Natural killer cell (primary cell): Measurements from ENCODE around the gene HMGCLL1. TPM values are rescaled to one million over a fixed set of nuclear protein-coding genes. Genes with fewer than 3 reads are reported as not detected.

ENCODE experiments used
- ATAC-seq, 3 donors: fragments of 150-1000 bp in 2 of 3; fragments of 200-7000 bp in 1 of 3; cut with Tn5 transposase; 1 replicate in 1 of 3; 2 replicates in 2 of 3; pipeline ENCODE4 v1.10.0; 2021; ENCODE audit warnings: mild to moderate bottlenecking in 2 of 3, moderate library complexity in 2 of 3
- DNase-seq, 2 donors: peaks; one replicate each; pipeline versions ENCODE4 v3.0.0 to v3.0.0-alpha.2; 2013 to 2021; ENCODE audit warnings: mixed read lengths in 1 of 2
- H3K27ac ChIP-seq: one replicate; pipeline ENCODE4 v1.5.1; 2013; ENCODE audit warnings: mild to moderate bottlenecking, low read length
- H3K27me3 ChIP-seq: one replicate; pipeline ENCODE4 v1.6.1; 2013; ENCODE audit warnings: low read length; ENCODE audit not compliant: control insufficient read depth, insufficient read depth
- H3K36me3 ChIP-seq: one replicate; pipeline ENCODE4 v1.6.1; 2013; ENCODE audit warnings: low read length; ENCODE audit not compliant: control insufficient read depth, insufficient read depth
- H3K4me1 ChIP-seq: one replicate; pipeline ENCODE4 v1.6.1; 2013; ENCODE audit warnings: low read length; ENCODE audit not compliant: control insufficient read depth, insufficient read depth
- H3K4me3 ChIP-seq: one replicate; pipeline ENCODE4 v1.5.1; 2013; ENCODE audit warnings: low read length
- H3K9me3 ChIP-seq: one replicate; pipeline ENCODE4 v1.6.1; 2013; ENCODE audit warnings: low read length; ENCODE audit not compliant: control insufficient read depth, insufficient read depth
- H3K27ac Mint-ChIP-seq, 2 donors: one replicate each; pipeline ENCODE4 v1.8.0; 2022; ENCODE audit warnings: mild to moderate bottlenecking in 2 of 2, mixed read lengths in 2 of 2, moderate library complexity in 1 of 2
- H3K27me3 Mint-ChIP-seq, 2 donors: one replicate each; pipeline ENCODE4 v1.8.0; 2022; ENCODE audit warnings: low read depth in 2 of 2, mixed read lengths in 2 of 2
- H3K36me3 Mint-ChIP-seq: one replicate; pipeline ENCODE4 v1.8.0; 2022; ENCODE audit warnings: mixed read lengths
- H3K4me1 Mint-ChIP-seq, 2 donors: one replicate each; pipeline ENCODE4 v1.8.0; 2022; ENCODE audit warnings: mixed read lengths in 2 of 2
- H3K4me3 Mint-ChIP-seq: one replicate; pipeline ENCODE4 v1.8.0; 2022; ENCODE audit warnings: mild to moderate bottlenecking, moderate library complexity, mixed read lengths
- H3K9me3 Mint-ChIP-seq, 2 donors: one replicate each; pipeline ENCODE4 v1.8.0; 2022; ENCODE audit warnings: mixed read lengths in 2 of 2
- CTCF ChIP-seq: fragments of 200-600 bp; IDR thresholded peaks from one replicate; pipeline ENCODE4 v1.8.0; 2022; ENCODE audit warnings: antibody characterized with exemption
- WGBS: methylation state at CpG from one replicate; pipeline ENCODE4 v1.1.7; 2013; ENCODE audit warnings: missing lambda C conversion rate; ENCODE audit not compliant: insufficient coverage; 5-methylcytosine and 5-hydroxymethylcytosine counted together
- intact Hi-C: fragments of 100-400 bp; cut with micrococcal nuclease; formaldehyde crosslinking; loops from one replicate; pipeline ENCODE4 v1.14.2; 2022
- total RNA-seq, 4 donors: library from RNA; stranded (reverse); fragments of 120-200 nt in 1 of 4; gene quantifications; one replicate each; pipeline versions ENCODE4 v1.2.3 to v1.2.4, GENCODE V29; 2013 to 2022

HMGCLL1 gene
- total RNA-seq, 3 donors from 2014 or later (not counting 1 experiment from before 2014, with no cell fraction given): not detected

GRCh38 chr6:55512904-55513303 is 66.1 kb downstream of the HMGCLL1 start:
- no peak for TF ChIP-seq CTCF
- DNase-seq (no peak), ATAC-seq (no peak)
- H3K9me3 Mint-ChIP-seq: peaks cover 4 to 7% of the 10 kb centered on the region in 2 donors
- no peaks in the 10 kb centered on the region for H3K27me3 Mint-ChIP-seq
- Histone ChIP-seq H3K9me3 (no peaks in the 10 kb centered on the region), H3K27me3 (no peaks in the 10 kb centered on the region), H3K36me3 (no peaks in the 10 kb centered on the region), H3K4me1 (no peaks in the 10 kb centered on the region), H3K4me3 (no peak overlapping the region), H3K27ac (no peak overlapping the region)
- H3K4me3 Mint-ChIP-seq: no peak overlapping the region
- no peaks in the 10 kb centered on the region for H3K36me3 Mint-ChIP-seq
- H3K4me1 Mint-ChIP-seq: no peaks in the 10 kb centered on the region
- intact Hi-C loops: no loop called here
- 40% methylated on average over 1 of the region's 1 CpG for WGBS
- no peak overlapping the region for H3K27ac Mint-ChIP-seq

- H3K36me3 Mint-ChIP-seq: no peaks in the 10 kb centered on the region
- no peak for TF ChIP-seq CTCF
- no peak for ATAC-seq
Measured at GRCh38 chr6:55511122-55511800, 67.7 kb downstream of the HMGCLL1 start.

GRCh38 chr6:55499591-55499990 is 79.4 kb downstream of the HMGCLL1 start:
- no peaks in the 10 kb centered on the region for H3K4me1 Mint-ChIP-seq
- H3K27ac Mint-ChIP-seq: no peak overlapping the region
- Histone ChIP-seq H3K4me3 (no peak overlapping the region), H3K4me1 (no peaks in the 10 kb centered on the region), H3K36me3 (no peaks in the 10 kb centered on the region), H3K27me3 (no peaks in the 10 kb centered on the region), H3K27ac (no peak overlapping the region), H3K9me3 (no peaks in the 10 kb centered on the region)
- no peaks in the 10 kb centered on the region for H3K27me3 Mint-ChIP-seq
- no peak for TF ChIP-seq CTCF
- peaks cover 8 to 10% of the 10 kb centered on the region in 2 donors for H3K9me3 Mint-ChIP-seq
- intact Hi-C loops: no loop called here
- no peak for ATAC-seq
- no peak for DNase-seq
- H3K4me3 Mint-ChIP-seq: no peak overlapping the region
- no peaks in the 10 kb centered on the region for H3K36me3 Mint-ChIP-seq

More at GRCh38 chr6:55511122-55511800, 67.7 kb downstream of the HMGCLL1 start:
- Mint-ChIP-seq H3K27ac (no peak overlapping the region), H3K4me3 (no peak overlapping the region), H3K4me1 (no peaks in the 10 kb centered on the region), H3K9me3 (peaks cover 7% of the 10 kb centered on the region in 2 donors), H3K27me3 (no peaks in the 10 kb centered on the region)
- WGBS: 92% methylated on average over 5 of the region's 5 CpGs
- Histone ChIP-seq H3K4me3 (no peak overlapping the region), H3K9me3 (no peaks in the 10 kb centered on the region), H3K27ac (no peak overlapping the region), H3K4me1 (no peaks in the 10 kb centered on the region), H3K36me3 (no peaks in the 10 kb centered on the region), H3K27me3 (no peaks in the 10 kb centered on the region)
- DNase-seq: no peak
- intact Hi-C loops: no loop called here

- H3K36me3 Mint-ChIP-seq: no peaks in the 10 kb centered on the region
- H3K27me3 Mint-ChIP-seq: no peaks in the 10 kb centered on the region
- H3K9me3 ChIP-seq: no peaks in the 10 kb centered on the region
- H3K27ac Mint-ChIP-seq: no peak overlapping the region
- H3K36me3 ChIP-seq: no peaks in the 10 kb centered on the region
- H3K4me3 Mint-ChIP-seq: no peak overlapping the region
- no peak for TF ChIP-seq CTCF
- ATAC-seq (no peak), DNase-seq (no peak)
- H3K4me3 ChIP-seq: no peak overlapping the region
- H3K9me3 Mint-ChIP-seq: peaks cover 8 to 13% of the 10 kb centered on the region in 2 donors
- intact Hi-C loops: no loop called here
- no peaks in the 10 kb centered on the region for H3K4me1 ChIP-seq
- WGBS: 79% methylated on average over 3 of the region's 3 CpGs
- H3K4me1 Mint-ChIP-seq: no peaks in the 10 kb centered on the region
- H3K27me3 ChIP-seq: no peaks in the 10 kb centered on the region
- no peak overlapping the region for H3K27ac ChIP-seq
Measured at GRCh38 chr6:55497694-55498093, 81.3 kb downstream of the HMGCLL1 start.
